H1 (cell line): ENCODE data around the gene NAT8L. TPM values are rescaled to one million over a fixed set of nuclear protein-coding genes. Genes with fewer than 3 reads are reported as not detected.

ENCODE experiments used
- CTCF ChIA-PET: fragments of 300-600 bp; sonication (Branson Sonifier 250); formaldehyde crosslinking; loops from one replicate; lab custom pipeline; 2021; ENCODE audit not compliant: partially characterized antibody; lab: Charles Lee
- POLR2A ChIA-PET: fragments of 300-600 bp; sonication (Branson Sonifier 250); formaldehyde crosslinking; loops from one replicate; lab custom pipeline; 2021; ENCODE audit warnings: inconsistent platforms; ENCODE audit not compliant: partially characterized antibody; lab: Charles Lee
- DNase-seq, 2 experiments: peaks; one replicate each; pipeline versions ENCODE4 v3.0.0 to v3.0.0-alpha.2; 2010 to 2022; ENCODE audit warnings: low spot score in 2 of 2, low read depth in 1 of 2, mixed read lengths in 1 of 2
- FAIRE-seq: peaks from 2 replicates; lab custom pipeline; 2011; peaks lifted over from hg19 to GRCh38; lab: Jason Lieb, UNC
- H2AFZ ChIP-seq: 2 replicates; pipeline ENCODE4 v1.8.1; 2012; ENCODE audit warnings: low read length, inconsistent platforms
- H2AK5ac ChIP-seq: 2 replicates; pipeline ENCODE4 v1.6.1; 2013; ENCODE audit warnings: low read depth, low read length
- H2BK120ac ChIP-seq: replicated peaks from 2 replicates; pipeline ENCODE3; 2013; ENCODE audit warnings: low read depth, low read length, inconsistent platforms
- H2BK12ac ChIP-seq: 2 replicates; pipeline ENCODE4 v1.6.1; 2013; ENCODE audit warnings: low read depth, low read length
- H2BK15ac ChIP-seq: 2 replicates; pipeline ENCODE4 v1.6.1; 2013; ENCODE audit warnings: low read length
- H2BK20ac ChIP-seq: 2 replicates; pipeline ENCODE4 v1.6.1; 2013; ENCODE audit warnings: low read length
- H2BK5ac ChIP-seq: 2 replicates; pipeline ENCODE4 v1.6.1; 2013; ENCODE audit warnings: low read depth, low read length
- H3K14ac ChIP-seq: 2 replicates; pipeline ENCODE4 v1.6.1; 2013; ENCODE audit warnings: inconsistent platforms; ENCODE audit not compliant: insufficient read length
- H3K18ac ChIP-seq: 2 replicates; pipeline ENCODE4 v1.6.1; 2013; ENCODE audit warnings: low read length; ENCODE audit errors: extremely low read depth
- H3K23ac ChIP-seq: 2 replicates; pipeline ENCODE4 v1.6.1; 2013; ENCODE audit warnings: inconsistent platforms; ENCODE audit not compliant: insufficient read length
- H3K23me2 ChIP-seq: 2 replicates; pipeline ENCODE4 v1.6.1; 2013; ENCODE audit warnings: low read depth, low read length
- H3K27ac ChIP-seq: 2 replicates; pipeline ENCODE4 v1.6.1; 2011; ENCODE audit warnings: low read depth, low read length, inconsistent platforms
- H3K27me3 ChIP-seq, 4 experiments: replicated peaks in 1 of 4; 1 replicate in 1 of 4; 2 replicates in 3 of 4; pipeline versions ENCODE4 v1.6.1 to v1.8.1; 2011 to 2013; ENCODE audit warnings: low read length in 3 of 4, mild to moderate bottlenecking in 3 of 4, inconsistent platforms in 2 of 4, mixed read lengths in 2 of 4, moderate library complexity in 1 of 4; ENCODE audit not compliant: control insufficient read depth in 3 of 4, insufficient read depth in 3 of 4; ENCODE audit errors: extremely low read depth in 1 of 4
- H3K36me3 ChIP-seq, 4 experiments: 2 replicates each; pipeline versions ENCODE4 v1.6.1 to v1.8.1; 2011 to 2013; ENCODE audit warnings: mild to moderate bottlenecking in 4 of 4, low read length in 3 of 4, moderate library complexity in 2 of 4, control low read depth in 1 of 4, inconsistent platforms in 1 of 4; ENCODE audit not compliant: insufficient read depth in 4 of 4, control insufficient read depth in 2 of 4
- H3K4ac ChIP-seq: replicated peaks from 2 replicates; pipeline ENCODE3; 2013; ENCODE audit warnings: low read length, low read depth, mixed read lengths, inconsistent platforms; ENCODE audit not compliant: insufficient read length
- H3K4me1 ChIP-seq, 4 experiments: replicated peaks in 1 of 4; 1 replicate in 1 of 4; 2 replicates in 3 of 4; pipeline versions ENCODE4 v1.6.1 to v1.8.1; 2011 to 2013; ENCODE audit warnings: low read length in 3 of 4, inconsistent platforms in 2 of 4, mixed read lengths in 1 of 4; ENCODE audit not compliant: insufficient read depth in 4 of 4, control insufficient read depth in 3 of 4
- H3K4me2 ChIP-seq, 2 experiments: 2 replicates each; pipeline versions ENCODE4 v1.6.1 to v1.8.1; 2011 to 2013; ENCODE audit warnings: low read depth in 2 of 2, low read length in 2 of 2, control low read depth in 1 of 2, inconsistent platforms in 1 of 2, mild to moderate bottlenecking in 1 of 2; ENCODE audit not compliant: insufficient read depth in 1 of 2
- H3K4me3 ChIP-seq, 4 experiments: fragments of 200-600, 300-600 bp in 1 of 4; sonication (generic), shearing (Covaris generic), sonication (Bioruptor Twin) in 1 of 4; 2 replicates each; pipeline versions ENCODE4 v1.5.1 to v1.8.1; 2011 to 2016; ENCODE audit warnings: low read length in 4 of 4, low read depth in 3 of 4, control low read depth in 2 of 4, inconsistent platforms in 2 of 4, mild to moderate bottlenecking in 2 of 4, mixed read lengths in 1 of 4, moderate library complexity in 1 of 4; ENCODE audit not compliant: insufficient read depth in 2 of 4; ENCODE audit errors: extremely low read depth in 1 of 4
- H3K56ac ChIP-seq: replicated peaks from 2 replicates; pipeline ENCODE3; 2013; ENCODE audit warnings: low read depth, mild to moderate bottlenecking, mixed read lengths, low read length, inconsistent platforms; ENCODE audit not compliant: insufficient read length
- H3K79me1 ChIP-seq: 2 replicates; pipeline ENCODE4 v1.6.1; 2013; ENCODE audit warnings: low read depth, low read length, control low read depth
- H3K79me2 ChIP-seq, 2 experiments: 2 replicates each; pipeline versions ENCODE4 v1.6.1 to v1.8.1; 2012 to 2013; ENCODE audit warnings: low read length in 2 of 2, mild to moderate bottlenecking in 2 of 2, inconsistent platforms in 1 of 2; ENCODE audit not compliant: insufficient read depth in 2 of 2, control insufficient read depth in 1 of 2
- H3K9ac ChIP-seq, 4 experiments: replicated peaks in 1 of 4; 1 replicate in 1 of 4; 2 replicates in 3 of 4; pipeline versions ENCODE4 v1.6.1 to v1.8.1; 2011 to 2013; ENCODE audit warnings: low read depth in 3 of 4, low read length in 3 of 4, control low read depth in 2 of 4, mild to moderate bottlenecking in 2 of 4, moderate library complexity in 2 of 4, inconsistent platforms in 1 of 4; ENCODE audit errors: extremely low read depth in 1 of 4
- H3K9me3 ChIP-seq, 2 experiments: 2 replicates each; pipeline versions ENCODE4 v1.6.1 to v1.8.1; 2012 to 2013; ENCODE audit warnings: mild to moderate bottlenecking in 2 of 2, moderate library complexity in 2 of 2, control low read depth in 1 of 2, inconsistent platforms in 1 of 2, low read depth in 1 of 2, low read length in 1 of 2, mixed read lengths in 1 of 2; ENCODE audit not compliant: insufficient read depth in 2 of 2
- H4K20me1 ChIP-seq, 2 experiments: replicated peaks in 1 of 2; 2 replicates each; pipeline versions ENCODE3 to v1.8.1; 2011 to 2013; ENCODE audit warnings: inconsistent platforms in 2 of 2, low read length in 2 of 2, mild to moderate bottlenecking in 1 of 2; ENCODE audit not compliant: insufficient read depth in 2 of 2, control insufficient read depth in 1 of 2
- H4K5ac ChIP-seq: 2 replicates; pipeline ENCODE4 v1.6.1; 2013; ENCODE audit warnings: low read length, low read depth, mixed read lengths, inconsistent platforms; ENCODE audit not compliant: insufficient read length
- H4K8ac ChIP-seq: 2 replicates; pipeline ENCODE4 v1.8.0; 2013; ENCODE audit warnings: mild to moderate bottlenecking, moderate library complexity, low read length, inconsistent platforms; ENCODE audit not compliant: insufficient read depth; ENCODE audit errors: extremely low read depth
- H4K91ac ChIP-seq: replicated peaks from 2 replicates; pipeline ENCODE3; 2013; ENCODE audit warnings: low read length, mixed read lengths, inconsistent platforms; ENCODE audit not compliant: insufficient read length
- BACH1 ChIP-seq: IDR thresholded peaks from 2 replicates; pipeline ENCODE4 v1.6.1; 2012; ENCODE audit warnings: low read length, improper control_type of control experiment
- BCL11A ChIP-seq, 2 experiments: IDR thresholded peaks; one replicate each; pipeline ENCODE4 v1.6.1; 2011; ENCODE audit warnings: low read depth in 2 of 2, low read length in 2 of 2, mild to moderate bottlenecking in 2 of 2
- CTBP2 ChIP-seq: IDR thresholded peaks from 2 replicates; pipeline ENCODE4 v1.7.0; 2011; ENCODE audit warnings: borderline replicate concordance, mild to moderate bottlenecking, moderate library complexity, mixed read lengths, low read length; ENCODE audit not compliant: insufficient read depth, insufficient read length
- EGR1 ChIP-seq: IDR thresholded peaks from 2 replicates; pipeline ENCODE4 v1.6.1; 2011; ENCODE audit warnings: low read depth, low read length, borderline replicate concordance
- GABPA ChIP-seq: IDR thresholded peaks from 2 replicates; pipeline ENCODE4 v1.6.1; 2011; ENCODE audit warnings: mild to moderate bottlenecking, low read length, moderate library complexity, borderline replicate concordance; ENCODE audit not compliant: insufficient read depth
- HDAC6 ChIP-seq: IDR thresholded peaks from one replicate; pipeline ENCODE4 v1.7.1; 2012; ENCODE audit warnings: low read depth, mild to moderate bottlenecking, inconsistent platforms, low read length, moderate library complexity
- NANOG ChIP-seq: IDR thresholded peaks from 2 replicates; pipeline ENCODE4 v1.6.1; 2011; ENCODE audit warnings: low read length, low read depth, mild to moderate bottlenecking, inconsistent platforms; ENCODE audit not compliant: insufficient read depth, poor library complexity, severe bottlenecking
- POLR2A ChIP-seq, 2 experiments: IDR thresholded peaks; 1 replicate in 1 of 2; 2 replicates in 1 of 2; pipeline ENCODE4 v1.6.1; 2011; ENCODE audit warnings: low read depth in 2 of 2, low read length in 2 of 2, mild to moderate bottlenecking in 2 of 2; ENCODE audit errors: control extremely low read depth in 1 of 2
- RFX5 ChIP-seq: IDR thresholded peaks from 2 replicates; pipeline ENCODE4 v1.6.1; 2011; ENCODE audit warnings: low read depth, low read length, improper control_type of control experiment, borderline replicate concordance
- SIN3A ChIP-seq, 2 experiments: IDR thresholded peaks in 1 of 2; conservative IDR thresholded peaks in 1 of 2; 2 replicates each; pipeline ENCODE4 v1.6.1; 2011 to 2012; ENCODE audit warnings: low read length in 2 of 2, improper control_type of control experiment in 1 of 2, low read depth in 1 of 2, mild to moderate bottlenecking in 1 of 2
- SRF ChIP-seq: IDR thresholded peaks from 2 replicates; pipeline ENCODE4 v1.6.1; 2011; ENCODE audit warnings: mild to moderate bottlenecking, low read depth, low read length, moderate library complexity
- ZNF274 ChIP-seq: IDR thresholded peaks from 2 replicates; pipeline ENCODE4 v1.7.0; 2012; ENCODE audit warnings: low read length, borderline replicate concordance; ENCODE audit errors: extremely low read depth
- WGBS, 2 experiments: shearing (Covaris generic) in 1 of 2; methylation state at CpG; one replicate each; pipeline versions ENCODE4 v1.1.6 to v1.1.7; 2013 to 2015; ENCODE audit warnings: low lambda C conversion rate in 2 of 2, mixed read lengths in 2 of 2, inconsistent platforms in 1 of 2, low coverage in 1 of 2, missing lambda C conversion rate in 1 of 2; ENCODE audit not compliant: insufficient replicate concordance in 2 of 2, insufficient coverage in 1 of 2, insufficient read length in 1 of 2; ENCODE audit errors: extremely low coverage in 1 of 2, missing lambda C conversion rate in 1 of 2; 5-methylcytosine and 5-hydroxymethylcytosine counted together
- polyA plus RNA-seq, 7 experiments: library from polyadenylated mRNA; depleted of rRNA in 3 of 7; stranded (reverse) in 5 of 7; unstranded in 2 of 7; fragments of >200 nt in 5 of 7; fragments of 200-250 nt in 2 of 7; gene quantifications; 1 replicate in 5 of 7; 2 replicates in 1 of 7; 4 replicates in 1 of 7; pipeline versions ENCODE4 v1.2.1 to v1.2.3, GENCODE V29; 2011 to 2013; ENCODE audit warnings: missing spikeins in 2 of 7, mixed read lengths in 2 of 7
- total RNA-seq: library from RNA; stranded (reverse); fragmentation: NEBNext Ultra II Directional; extraction: Animal tissue kit (Norgen Biotek cat#: 25700); gene quantifications from 2 replicates; pipeline ENCODE4 v1.2.1, GENCODE V29; 2021

NAT8L gene
- total and polyA plus RNA-seq, 2 of the 8 experiments (the other 6 are each of a cell fraction or from before 2014, with no cell fraction given), result 10.8 TPM

DNA sequence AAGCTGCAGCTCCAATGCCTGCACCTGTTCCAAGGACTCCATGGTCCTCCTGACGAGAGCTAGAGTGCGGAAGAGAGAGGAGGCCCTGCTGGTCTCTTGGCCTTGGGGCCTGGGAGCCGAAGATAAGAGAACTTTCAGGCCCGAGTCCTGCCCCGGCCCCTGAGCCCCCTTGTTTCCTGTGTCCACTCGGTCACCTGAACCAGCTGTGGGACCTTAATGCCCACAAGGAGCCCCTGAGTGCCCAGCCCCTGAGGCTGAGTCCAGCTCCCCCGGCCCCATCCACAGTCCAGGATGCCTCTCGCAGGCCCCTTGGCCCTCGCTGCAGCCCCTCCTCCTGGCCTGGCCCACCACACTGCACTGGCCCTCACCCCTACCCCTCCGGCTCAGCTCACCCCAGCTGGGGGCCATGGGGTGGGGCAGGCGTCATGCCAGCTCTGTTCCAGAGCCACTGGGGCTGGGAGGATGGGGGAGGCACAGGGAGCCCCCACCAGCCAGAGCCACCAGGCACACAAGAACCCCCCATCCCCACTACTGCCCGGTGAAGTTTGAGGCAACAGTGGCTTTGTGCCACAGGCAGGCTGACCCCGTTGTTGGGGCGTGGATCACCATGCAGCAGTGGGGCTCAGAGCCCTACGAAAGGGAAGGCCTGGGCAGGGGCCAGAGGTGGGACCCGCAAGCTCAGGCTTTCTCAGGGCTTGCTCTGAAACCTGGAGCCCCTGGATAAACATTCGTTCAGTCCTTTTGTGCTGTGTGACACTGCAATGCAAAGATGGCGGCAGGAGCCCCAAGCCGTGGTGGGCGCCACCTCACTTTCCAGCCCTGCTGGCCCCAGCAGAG, 14.1 kb downstream of the NAT8L start:
- Histone ChIP-seq H3K23ac (no peak overlapping the region), H4K5ac (no peak overlapping the region), H3K4me2 (no peak overlapping the region), H3K9me3 (no peaks in the 10 kb centered on the region), H3K4me1 (peaks cover 0 to 22% (median 11%) of the 10 kb centered on the region in 4 experiments; a peak in 6 of 7 replicates), H2AK5ac (no peak overlapping the region; the same call in 1 of the 2 replicates), H3K4me3 (no peak overlapping the region), H4K91ac (no peak overlapping the region), H3K79me2 (0 out of 4 replicates have a peak, but pooled peaks cover 0 to 2% of the 10 kb centered on the region in 2 experiments), H3K79me1 (no peaks in the 10 kb centered on the region), H2BK120ac (no peak overlapping the region), H3K23me2 (no peaks in the 10 kb centered on the region; the same call in 1 of the 2 replicates), H3K4ac (no peak overlapping the region), H4K20me1 (peaks cover 0 to 8% of the 10 kb centered on the region in 2 experiments), H4K8ac (peak overlapping the region; percentile 44; the same call in 1 of the 2 replicates), H2BK5ac (no peak overlapping the region), H2AFZ (no peak overlapping the region), H3K14ac (no peak overlapping the region), H3K56ac (no peak overlapping the region), H3K36me3 (no peaks in the 10 kb centered on the region), H3K9ac (no peak overlapping the region), H3K18ac (no peak overlapping the region), H3K27ac (no peak overlapping the region), H2BK20ac (no peak overlapping the region), H2BK15ac (no peak overlapping the region), H2BK12ac (no peak overlapping the region), H3K27me3 (no peaks in the 10 kb centered on the region)
- CTCF ChIA-PET, result interaction anchor here (0.6 to 1.5 kb wide), 5 partner anchors 11 to 114 kb away, joined by 3 read pairs; no protein-coding TSS in a partner anchor
- DNase-seq (peak in 1 of 2 experiments; percentile 43), FAIRE-seq (no peak)
- 94% methylated on average over 16 of the region's 20 CpGs; no CpG with 5 or more reads in 1 of the 2 experiments for WGBS, 2 experiments
- POLR2A ChIA-PET, result interaction anchor here (2.2 kb wide), 1 partner anchor 12 kb away, joined by 6 read pairs; no protein-coding TSS in a partner anchor
- TF ChIP-seq NANOG (no peak), POLR2A (IDR thresholded peaks at IDR 0.05; ENCODE audit: control extremely low read depth in 1 of 2, low read depth in 2 of 2, low read length in 2 of 2) (no peak), SIN3A (conservative IDR thresholded peaks at IDR 0.05 in 1 of 2, IDR thresholded peaks at IDR 0.05 in 1 of 2; ENCODE audit: low read depth in 1 of 2, low read length in 2 of 2) (no peak), CTBP2 (no peak), EGR1 (no peak), BACH1 (no peak), GABPA (no peak), SRF (no peak), ZNF274 (no peak), RFX5 (no peak), HDAC6 (no peak), BCL11A (IDR thresholded peaks at IDR 0.05; ENCODE audit: low read depth in 2 of 2, low read length in 2 of 2) (no peak)
